Cardiac septum (tissue), 1 donor: ENCODE results near the gene APOL4. TPM values are rescaled to one million over a fixed set of nuclear protein-coding genes. Genes with fewer than 3 reads are reported as not detected.
"Not testable (repeated sequence)": the region's sequence is repeated elsewhere in the genome, so short reads cannot be mapped to it uniquely, and the experiment has no call there.

Experiments
- DNase-seq: peaks from one replicate; pipeline ENCODE4 v3.0.0-alpha.2; 2020; ENCODE audit warnings: low spot score
- intact Hi-C: fragments of 100-400 bp; cut with DNase I; formaldehyde crosslinking; loops from one replicate; pipeline ENCODE4 v1.14.0; 2022
- total RNA-seq: library from RNA; stranded (reverse); fragmentation: NEBNext Ultra II Directional; extraction: Animal tissue kit (Norgen Biotek cat#: 25700); gene quantifications from one replicate; pipeline ENCODE4 v1.2.1, GENCODE V29; 2021
- donor health status: DM: no; HTN: no; CAD: no.

The APOL4 gene
- total RNA-seq, 1 donor from 2014 or later = 6.1 TPM

DNA sequence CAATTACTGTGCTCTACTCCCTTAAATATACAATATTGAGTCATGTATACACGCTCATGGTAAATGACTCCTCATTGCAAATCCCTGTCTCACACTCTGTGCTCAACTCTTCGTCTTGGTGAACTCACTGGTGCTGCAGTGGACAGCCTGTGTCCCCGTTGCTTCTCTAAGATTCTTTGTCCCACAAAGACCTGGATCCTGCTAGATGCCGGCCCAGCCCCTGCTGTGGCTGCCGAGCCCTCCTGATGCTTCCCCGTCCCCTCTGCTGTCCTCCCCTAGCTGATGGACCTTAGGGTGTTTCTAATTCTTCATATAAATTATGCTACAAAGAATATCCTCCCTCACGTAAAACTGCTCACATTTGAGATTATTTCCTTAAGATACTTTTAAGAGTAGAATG, 32.2 kb upstream of the APOL4 start:
- no peak for DNase-seq
- intact Hi-C loops = loop anchor here (10.0 kb wide), 1 partner anchor 89 kb away; no protein-coding TSS in a partner anchor

DNA sequence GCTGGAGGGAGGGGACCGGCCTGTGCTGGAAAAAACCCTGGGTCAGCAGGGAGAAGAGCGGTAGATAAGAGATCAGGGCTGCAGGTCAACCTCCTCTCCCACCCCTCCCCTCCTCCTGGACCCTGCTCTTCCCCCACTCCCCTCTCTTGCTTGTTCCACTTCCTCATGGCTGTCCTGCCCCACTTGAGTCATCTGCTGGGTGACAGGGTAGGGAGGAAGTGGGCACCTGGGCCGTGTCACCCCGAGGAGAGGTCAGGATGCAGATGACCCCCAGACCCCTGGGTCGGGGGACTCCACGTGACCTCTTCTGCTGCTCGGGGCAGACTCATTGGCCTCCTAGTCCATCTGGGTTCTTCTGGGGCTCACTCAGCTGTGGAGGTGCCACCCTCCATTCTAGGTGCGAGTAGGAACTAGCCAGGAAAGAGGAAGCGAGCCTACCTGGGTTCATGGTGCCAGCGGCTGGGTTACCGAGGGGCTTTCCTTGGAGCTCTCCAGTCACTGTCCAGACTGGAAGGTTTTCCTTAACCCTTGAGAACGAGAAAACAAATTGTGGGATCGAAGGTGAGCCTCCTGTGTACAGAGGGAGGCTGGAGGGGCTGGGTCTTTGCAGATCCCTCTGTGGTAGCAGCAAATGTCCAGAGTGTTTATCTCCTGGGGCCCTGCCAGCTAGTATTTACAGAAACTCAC, 31.2 kb upstream of the APOL4 start:
- no peak for DNase-seq
- intact Hi-C loops = loop anchor here (10.0 kb wide), 1 partner anchor 88 kb away; no protein-coding TSS in a partner anchor

DNA sequence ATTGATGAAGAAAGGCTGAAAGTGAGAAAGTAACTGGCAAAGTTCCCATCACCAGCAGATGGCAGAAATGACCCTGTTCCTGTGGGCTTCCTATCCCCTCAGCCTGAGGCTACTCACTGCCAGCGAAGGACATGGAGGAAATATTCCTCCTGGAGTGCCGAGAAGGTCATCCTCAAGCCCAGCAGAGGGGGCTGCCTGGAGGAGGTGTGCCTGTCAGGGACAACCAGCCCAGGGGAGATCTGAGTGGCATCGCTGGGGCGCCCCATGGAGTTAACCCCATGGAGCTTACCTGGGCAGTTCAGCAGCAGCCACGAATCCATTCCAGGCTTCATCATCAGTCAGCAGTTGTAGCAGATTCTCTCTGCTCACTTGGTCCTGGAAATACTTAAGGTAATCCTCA, 29.4 kb upstream of the APOL4 start:
- intact Hi-C loops = loop anchor here (10.0 kb wide), 1 partner anchor 86 kb away; no protein-coding TSS in a partner anchor
- DNase-seq = not testable (repeated sequence)

DNA sequence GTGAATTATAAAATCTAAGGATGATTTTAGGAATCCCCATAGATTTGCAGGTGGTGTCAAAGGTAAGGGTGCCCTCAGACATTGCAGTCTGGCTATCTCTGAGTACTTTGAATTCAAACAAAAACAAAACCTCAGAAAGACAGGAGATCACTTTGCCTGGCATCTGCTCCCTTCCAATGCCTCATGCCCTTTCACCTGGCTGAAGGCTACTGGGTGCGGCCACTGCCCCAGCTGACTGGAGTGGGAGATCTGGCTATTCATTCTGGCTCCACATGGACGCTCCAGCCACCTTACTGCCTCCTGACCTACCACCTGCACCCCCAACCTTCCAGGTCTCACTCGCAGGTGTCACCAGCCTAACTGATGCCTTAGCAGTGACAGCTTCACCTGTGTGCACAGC, 28.0 kb upstream of the APOL4 start:
- not testable (repeated sequence) for DNase-seq
- intact Hi-C loops = loop anchor here (10.0 kb wide), 1 partner anchor 85 kb away; no protein-coding TSS in a partner anchor

DNA sequence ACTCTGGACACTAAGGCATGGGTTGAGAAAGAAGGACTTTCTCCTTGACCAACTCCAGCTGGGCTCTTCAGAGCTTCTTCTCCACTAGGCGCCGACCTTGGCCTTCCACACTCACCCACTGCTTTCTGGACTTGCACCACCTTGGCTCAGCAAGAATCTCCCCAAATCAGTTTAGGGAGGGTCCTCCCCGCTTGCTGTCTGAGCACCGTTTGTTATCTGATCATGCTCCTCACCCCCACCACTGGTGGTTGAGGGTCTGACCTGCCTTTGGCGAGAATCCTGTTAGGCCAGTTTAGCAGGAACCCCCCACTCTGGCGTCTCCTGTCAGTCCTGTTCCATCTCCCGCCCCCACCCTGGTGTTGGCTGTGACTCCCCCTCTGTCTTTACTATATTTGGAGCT, 27.3 kb upstream of the APOL4 start:
- no peak for DNase-seq
- intact Hi-C loops = no loop called here

DNA sequence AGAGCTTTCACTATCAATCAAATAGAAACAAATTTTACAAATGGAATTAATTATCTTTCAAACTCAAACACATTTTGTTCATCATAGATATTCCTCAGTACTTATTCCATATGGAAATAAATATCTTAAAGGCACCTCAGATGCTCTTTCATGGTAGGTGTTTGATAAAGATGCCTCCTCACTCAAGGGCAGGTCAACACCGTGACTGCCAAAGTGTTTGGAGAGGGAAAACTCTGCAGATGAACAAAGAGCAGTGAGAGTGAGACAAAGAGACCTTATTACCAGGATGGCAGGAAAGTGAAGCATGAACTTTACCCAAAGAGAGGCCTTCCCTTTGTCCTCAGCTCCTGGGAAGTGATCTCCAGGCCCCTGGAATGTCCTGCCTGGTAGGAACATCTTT, 26.8 kb upstream of the APOL4 start:
- DNase-seq, intact Hi-C loops: not testable (repeated sequence)

DNA sequence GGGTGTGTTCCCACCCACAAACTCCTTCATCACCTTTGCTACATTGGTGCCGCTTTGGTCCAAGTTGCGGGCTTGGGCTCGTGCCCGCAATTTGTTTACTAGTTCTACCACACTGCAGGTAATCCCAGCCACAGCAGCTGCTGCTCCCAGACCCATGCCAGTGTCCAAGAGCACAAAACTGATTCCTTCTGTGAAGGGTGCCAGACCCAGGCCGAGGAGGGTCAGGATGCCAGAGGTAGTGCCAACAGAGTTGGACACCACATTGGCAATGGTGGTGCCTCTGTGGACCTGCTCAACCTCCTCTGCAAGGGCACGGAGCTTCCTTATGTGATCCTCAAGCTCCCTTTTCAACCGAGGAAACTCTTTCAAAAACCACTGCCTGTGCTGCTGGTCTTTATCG, 26.2 kb upstream of the APOL4 start:
- no peak for DNase-seq
- intact Hi-C loops = no loop called here

DNA sequence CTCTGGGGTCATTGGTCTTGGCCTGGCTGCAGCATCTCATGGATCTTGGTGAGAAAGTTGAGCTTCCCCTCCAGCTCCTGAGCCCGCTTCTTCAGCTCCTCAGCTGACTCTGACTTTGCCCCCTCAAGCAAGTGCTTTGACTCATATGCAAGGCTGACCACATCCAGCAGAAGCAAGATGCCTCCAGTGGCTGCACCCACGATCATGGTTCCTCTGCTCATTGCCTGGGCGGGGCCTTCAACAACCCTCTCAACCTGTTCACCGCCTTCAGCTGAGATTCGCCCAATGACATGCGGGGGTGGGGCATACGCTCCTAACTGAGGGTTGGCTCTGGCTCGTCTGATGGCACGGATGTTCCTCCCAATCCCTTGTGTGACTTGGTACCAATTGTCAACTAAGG, 25.8 kb upstream of the APOL4 start:
- DNase-seq = no peak

DNA sequence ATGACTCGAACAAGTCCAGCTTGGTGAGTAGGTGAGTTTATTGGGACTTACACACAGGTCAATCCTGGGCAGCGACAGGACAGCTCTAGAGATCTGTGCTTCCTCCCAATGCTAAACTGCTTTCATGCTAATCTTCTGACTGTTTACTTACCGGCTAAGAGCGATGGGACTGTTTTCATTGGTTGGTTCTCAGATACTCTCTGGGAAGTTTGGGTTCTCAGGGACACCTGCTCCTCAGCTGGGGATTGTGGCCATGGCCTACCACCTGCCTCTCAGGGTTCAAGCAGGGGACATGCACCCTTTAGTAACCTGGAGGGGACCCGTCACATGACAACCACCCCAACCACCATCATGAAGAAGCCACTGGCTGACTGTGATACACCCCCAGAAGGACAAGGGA, 24.6 kb upstream of the APOL4 start:
- no peak for DNase-seq
- intact Hi-C loops = no loop called here

More for the DNA sequence above, 25.8 kb upstream of the APOL4 start:
- intact Hi-C loops = no loop called here

DNA sequence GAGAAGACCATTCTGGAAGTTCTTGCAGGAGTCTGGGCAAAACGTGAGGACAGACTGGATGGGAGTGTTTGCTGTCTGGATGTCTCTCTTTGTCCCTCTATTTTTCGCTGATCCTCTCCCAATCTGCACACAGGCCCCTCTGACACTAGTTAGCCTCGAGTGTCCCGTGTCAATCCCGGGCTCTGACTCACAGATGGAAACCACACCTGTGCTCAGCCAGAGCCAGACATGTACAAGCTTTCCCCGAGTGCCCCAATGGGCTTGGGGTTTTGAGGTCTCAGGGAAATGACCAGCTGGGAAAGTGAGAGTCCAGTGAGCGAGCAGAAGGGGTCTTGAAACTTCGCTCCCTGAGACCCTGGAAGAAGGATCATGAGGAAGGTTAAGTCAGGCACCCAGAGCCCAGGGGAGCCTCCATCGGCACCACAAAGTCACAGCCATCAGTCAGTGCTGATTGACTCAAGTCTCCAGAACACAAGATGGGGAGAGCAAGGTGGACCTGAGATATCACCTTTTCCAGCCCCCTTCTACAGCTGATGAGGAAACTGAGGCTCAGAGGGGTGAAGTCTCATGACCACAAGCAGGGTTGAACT, 23.8 kb upstream of the APOL4 start:
- intact Hi-C loops = no loop called here
- no peak for DNase-seq

DNA sequence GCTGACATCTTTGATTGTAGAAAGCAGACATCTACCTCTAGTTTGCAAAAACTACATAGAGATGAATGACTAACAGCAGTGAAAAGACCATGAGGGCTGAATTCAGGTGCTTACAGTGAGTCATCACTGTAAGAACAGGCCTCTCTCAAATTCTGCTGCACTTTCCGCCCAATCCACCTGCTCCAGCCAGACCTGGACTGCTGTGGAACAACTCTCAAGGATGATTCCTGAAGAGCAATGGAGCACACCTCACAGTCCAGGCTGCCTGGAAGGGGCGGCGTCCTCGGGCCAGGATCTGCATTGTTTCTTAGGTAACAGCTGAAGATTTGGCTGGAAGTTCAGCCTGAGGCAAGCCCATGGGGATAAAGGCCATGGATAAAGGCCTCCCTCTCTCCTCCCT, 22.6 kb upstream of the APOL4 start:
- intact Hi-C loops = no loop called here
- no peak for DNase-seq

DNA sequence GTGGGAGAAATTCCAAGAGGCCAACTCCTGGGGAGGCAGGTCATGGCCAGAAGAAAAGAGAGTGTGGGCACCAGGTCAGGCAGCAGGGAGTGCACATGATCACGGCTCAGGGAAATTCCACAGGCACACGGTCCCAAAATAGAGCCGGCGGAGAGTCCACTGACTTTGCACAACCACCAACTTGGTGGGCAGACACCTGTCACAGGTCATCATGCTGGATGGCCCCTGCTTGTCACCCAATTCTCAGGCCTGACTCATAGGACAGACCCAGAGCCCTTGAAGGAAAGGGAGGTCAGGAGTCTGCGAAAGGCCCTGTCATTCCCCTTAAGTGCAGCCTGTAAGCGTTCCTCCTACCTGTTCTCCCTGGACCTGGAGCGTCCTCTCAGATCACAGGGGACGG, 21.9 kb upstream of the APOL4 start:
- intact Hi-C loops = no loop called here
- DNase-seq = no peak

DNA sequence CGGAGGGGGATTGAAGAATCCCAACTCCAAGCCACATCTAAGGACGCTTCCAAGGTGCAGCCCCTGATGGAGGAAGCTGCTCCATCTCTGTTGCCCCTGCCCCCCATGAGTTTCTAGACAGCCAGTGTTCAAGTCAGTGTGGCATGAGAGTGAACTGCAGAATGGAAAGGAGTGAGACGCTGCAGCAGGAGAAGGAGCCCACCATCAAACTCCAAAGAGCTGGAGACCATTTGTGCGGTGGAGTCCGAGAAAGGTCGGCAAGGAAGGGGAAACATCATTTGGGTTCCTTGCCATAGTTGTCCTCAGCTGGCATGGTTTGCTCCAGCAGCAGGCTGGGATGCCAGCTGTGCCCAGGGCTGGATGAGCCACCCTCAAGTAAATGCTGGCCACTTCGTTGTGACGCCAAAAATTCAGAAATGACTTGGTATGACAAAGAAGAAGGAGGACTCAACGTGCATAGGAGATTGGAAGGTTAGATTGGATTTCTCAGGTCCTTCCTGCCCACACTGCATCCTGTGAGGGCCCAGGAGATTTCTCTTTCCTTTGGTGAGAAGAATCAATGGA, 21.4 kb upstream of the APOL4 start:
- intact Hi-C loops = no loop called here
- DNase-seq = no peak

DNA sequence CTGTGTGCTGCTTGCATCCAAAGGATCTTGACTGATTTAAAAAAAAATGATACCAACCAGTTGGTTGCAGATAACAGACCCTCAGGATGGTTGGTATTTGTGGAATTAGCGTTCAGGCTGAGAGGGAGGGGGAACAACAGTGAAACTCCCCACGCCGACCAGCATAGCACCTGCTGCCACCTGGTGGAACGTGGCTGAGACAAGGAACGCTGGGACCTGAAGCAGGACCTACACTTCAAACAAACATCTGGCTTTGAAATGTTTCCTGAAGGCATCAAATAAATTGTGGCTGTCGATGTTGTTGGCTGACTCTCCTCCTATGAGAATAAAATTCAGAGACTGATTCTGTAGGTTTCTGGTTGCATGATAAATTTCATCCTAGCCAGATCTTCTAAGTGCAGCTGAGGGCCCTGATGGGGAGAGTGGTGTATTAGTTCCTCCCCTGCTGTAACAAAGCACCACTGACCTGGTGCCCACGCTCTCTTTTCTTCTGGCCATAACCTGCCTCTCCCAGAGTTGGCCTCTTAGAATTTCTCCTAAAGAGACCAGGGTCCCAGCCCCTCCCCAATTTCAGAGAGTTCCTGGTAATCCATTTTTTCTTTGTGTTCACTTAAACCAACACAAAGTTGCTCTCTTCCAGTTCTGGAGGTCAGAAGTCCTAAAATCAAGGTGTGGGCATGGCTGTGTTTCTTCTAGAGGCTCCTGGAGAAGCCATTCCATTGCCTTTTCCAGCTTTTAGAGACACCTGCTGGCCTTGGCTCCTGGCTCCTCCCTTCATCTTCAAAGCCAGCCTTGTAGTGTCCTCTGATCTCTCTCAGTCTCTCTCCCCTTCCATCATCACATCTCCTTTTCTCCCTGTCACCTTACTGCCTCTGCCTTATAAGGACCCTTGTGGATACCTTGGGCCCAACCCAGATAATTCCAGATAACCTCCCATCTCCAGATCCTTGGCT, 20.5 kb upstream of the APOL4 start:
- DNase-seq = no peak
- intact Hi-C loops = no loop called here

DNA sequence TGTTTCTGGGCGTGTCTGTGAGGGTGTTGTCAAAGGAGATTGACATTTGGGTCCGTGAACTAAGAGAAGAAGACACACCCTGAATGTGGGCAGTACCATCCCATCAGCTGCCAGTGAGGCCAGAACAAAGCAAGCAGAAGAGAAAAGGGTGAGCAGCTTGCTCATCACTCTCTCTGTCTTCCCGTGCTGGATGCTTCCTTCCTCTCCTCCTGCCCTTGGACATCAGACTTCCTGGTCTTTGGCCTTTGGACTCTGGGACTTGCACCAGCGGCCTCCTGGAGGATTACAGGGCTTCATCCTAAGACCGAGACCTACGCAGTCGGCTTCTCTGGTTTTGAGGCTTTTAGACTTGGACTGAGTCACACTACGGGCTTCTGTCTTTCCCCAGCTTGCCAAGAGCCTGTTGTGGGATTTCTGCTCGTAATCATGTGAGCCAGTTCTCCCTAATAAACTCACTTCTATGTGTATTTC, 18.9 kb upstream of the APOL4 start:
- DNase-seq = no peak
- intact Hi-C loops = no loop called here

DNA sequence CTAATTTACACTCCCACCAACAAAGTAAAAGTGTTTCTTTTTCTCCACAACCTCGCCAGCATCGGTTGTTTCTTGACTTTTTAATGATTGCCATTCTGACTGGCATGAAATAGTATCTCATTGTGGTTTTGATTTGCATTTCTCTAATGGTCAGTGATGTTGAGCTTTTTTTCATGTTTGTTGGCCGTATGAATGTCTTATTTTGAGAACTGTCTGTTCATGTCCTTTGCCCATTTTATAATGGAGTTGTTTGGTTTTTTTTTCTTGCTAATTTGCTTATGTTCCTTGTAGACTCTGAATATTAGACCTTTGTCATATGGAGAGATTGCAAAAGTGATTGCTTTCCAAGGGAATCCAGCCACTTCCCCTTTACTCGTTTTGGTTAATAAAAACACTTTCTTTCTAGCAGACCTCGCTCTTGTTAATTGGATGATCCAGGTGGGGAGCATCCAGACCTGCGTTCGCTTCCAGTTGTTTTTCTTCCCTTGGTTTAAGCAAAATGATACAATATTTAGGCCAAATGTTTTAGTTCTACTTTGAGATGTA, 17.1 kb upstream of the APOL4 start:
- no peak for DNase-seq
- intact Hi-C loops = no loop called here

DNA sequence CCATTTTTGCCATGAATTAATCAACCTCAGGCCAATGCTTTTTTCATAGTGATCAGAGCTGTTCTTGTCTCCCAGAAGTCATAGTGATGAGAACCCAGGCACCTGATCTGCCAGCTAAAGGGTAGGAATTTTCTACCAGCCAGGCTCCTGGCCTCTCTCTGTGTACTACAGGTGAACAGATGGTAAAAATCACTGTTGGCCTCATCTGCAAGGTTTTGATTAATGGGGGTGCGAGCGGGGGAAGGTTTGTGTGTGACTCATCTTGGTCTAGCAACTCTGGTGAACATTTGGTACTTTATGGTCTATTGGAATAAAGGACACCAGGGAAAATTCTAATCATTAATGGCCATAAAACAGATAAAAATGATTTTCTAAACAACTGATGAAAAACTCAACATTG, 14.4 kb upstream of the APOL4 start:
- intact Hi-C loops = no loop called here
- no peak for DNase-seq

DNA sequence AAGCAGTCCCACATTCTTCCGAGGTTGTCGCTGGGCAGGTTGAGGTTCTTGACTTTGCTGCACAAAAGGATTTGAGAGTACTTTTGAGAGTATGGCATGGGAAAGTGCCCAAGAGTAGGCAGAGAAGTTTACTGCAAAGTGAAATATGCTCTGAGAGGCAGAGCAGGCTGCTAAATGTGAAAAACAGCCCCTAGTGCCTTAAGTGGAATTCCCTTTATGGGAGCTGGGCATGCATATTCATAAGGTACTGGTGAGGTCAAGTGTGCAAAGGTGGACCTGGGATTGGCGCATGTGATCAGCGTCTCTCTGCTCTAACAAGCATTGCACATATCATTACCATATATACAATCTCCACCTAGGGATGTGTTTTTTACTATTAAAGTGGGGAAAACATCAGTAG, 12.0 kb upstream of the APOL4 start:
- no peak for DNase-seq
- intact Hi-C loops = no loop called here

DNA sequence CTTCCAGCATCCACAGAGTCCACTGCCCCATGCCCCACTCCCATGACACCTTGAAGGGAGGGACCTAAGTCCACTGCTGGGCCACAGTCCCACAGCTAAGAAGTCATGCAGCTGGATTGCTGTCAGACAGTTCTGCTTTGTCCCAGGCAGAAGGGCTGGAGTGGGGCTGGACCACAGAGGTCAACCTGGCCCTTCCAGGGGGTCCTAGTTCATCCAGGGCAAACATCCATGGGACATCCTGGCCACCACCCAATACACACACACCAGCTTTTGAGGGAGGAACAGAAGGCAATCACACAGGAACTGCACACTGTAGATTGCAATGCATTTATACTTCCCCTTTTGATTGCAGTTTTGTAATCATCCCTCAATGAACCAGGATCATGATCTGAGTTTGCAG, 11.3 kb upstream of the APOL4 start:
- intact Hi-C loops = no loop called here
- DNase-seq = no peak
